NT2/D1 (cell line): ENCODE data around the gene ZNF644.

Experiments used
- SUZ12 ChIP-seq: IDR thresholded peaks from 2 replicates; pipeline ENCODE4 v1.6.1; 2011; ENCODE audit not compliant: insufficient read length, insufficient read depth; ENCODE audit errors: extremely low read depth
- YY1 ChIP-seq: IDR thresholded peaks from 2 replicates; pipeline ENCODE4 v1.6.1; 2011; ENCODE audit not compliant: insufficient read length, insufficient read depth

DNA sequence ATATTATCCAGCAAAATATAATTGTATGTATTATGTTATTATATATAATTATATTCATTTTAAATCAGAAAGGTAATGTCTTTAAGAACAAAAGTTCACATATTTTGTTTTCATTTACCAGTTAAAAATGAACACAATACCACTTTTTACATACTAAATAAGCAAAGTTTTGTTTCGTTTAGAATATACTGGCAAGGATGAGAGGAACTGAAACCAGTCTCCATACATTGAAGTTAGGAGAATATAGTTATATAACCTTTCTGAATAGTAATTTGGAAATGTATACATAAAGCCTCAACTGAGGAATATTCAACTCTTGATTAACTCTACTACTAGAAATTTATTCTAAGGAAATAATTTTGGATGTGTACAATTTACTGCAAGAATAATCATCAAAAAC is 110.5 kb downstream of the ZNF644 start:
- TF ChIP-seq SUZ12 (no peak), YY1 (no peak)
